ENCODE results near the gene RRAS2. TPM values are rescaled to one million over a fixed set of nuclear protein-coding genes. Genes with fewer than 3 reads are reported as not detected.
"Not testable (repeated sequence)": the region's sequence is repeated elsewhere in the genome, so short reads cannot be mapped to it uniquely, and the experiment has no call there.

RRAS2 gene
- total RNA-seq, 1 experiment from 2014 or later: 158 TPM

DNA sequence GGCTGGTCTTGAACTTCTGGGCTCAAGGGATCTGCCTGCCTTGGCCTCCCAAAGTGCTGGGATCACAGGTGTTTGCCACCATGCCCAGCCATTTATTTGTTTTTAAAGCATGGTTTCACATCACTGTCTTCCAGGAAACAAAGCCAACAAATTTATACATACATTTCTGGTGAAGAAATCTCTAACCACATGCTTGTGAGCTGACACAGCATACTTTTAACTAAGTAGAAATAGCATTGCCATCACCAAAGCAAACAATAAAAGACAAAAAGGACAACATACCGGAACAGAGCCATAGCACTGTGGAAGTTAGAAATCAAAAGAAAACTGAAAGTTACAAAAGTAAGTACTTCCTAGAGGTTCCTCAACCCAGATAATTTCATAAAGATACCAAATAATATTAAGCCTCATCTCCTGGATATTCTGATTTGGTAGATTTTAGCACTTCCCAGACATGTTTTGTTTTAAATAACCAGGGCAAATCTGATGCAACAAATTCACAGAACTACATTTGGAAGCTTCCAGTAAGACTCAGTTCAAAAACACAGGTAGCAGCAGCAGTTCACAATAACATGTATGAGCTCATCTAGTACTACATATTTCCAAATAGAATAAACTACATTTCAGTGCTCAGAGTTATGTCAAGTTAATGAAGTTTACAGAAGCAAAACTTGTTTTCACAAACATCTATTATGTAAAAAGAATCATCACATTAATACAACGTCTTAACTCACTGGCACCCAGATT lies 70.6 kb downstream of the RRAS2 start:
- peaks cover 2% of the 10 kb centered on the region; the same call in 1 of the 2 replicates for H3K79me2 ChIP-seq (ENCODE audit: insufficient read depth, low read length)
- H3K4me2 ChIP-seq (ENCODE audit: insufficient read depth, insufficient read length, low read length): no peak overlapping the region
- H3K4me1 ChIP-seq (ENCODE audit: insufficient read depth, low read length): no peaks in the 10 kb centered on the region
- H4K91ac ChIP-seq (ENCODE audit: insufficient read length, low read depth, low read length): no peak overlapping the region
- H3K56ac ChIP-seq (ENCODE audit: insufficient read length, low read depth, low read length): no peak overlapping the region
- H3K14ac ChIP-seq (ENCODE audit: insufficient read depth, low read length): no peak overlapping the region
- peak overlapping the region in 2 of 3 experiments; percentile 59 to 73; a peak in 1 of 7 replicates for H3K27ac Mint-ChIP-seq
- H3K23me2 ChIP-seq (ENCODE audit: insufficient read length, low read depth, low read length, poor library complexity, severe bottlenecking): no peaks in the 10 kb centered on the region
- no peak overlapping the region for H3K4ac ChIP-seq (ENCODE audit: low read depth, low read length)
- no CpG with 5 or more reads among the region's 2 CpGs for WGBS (ENCODE audit: extremely low coverage, insufficient read length, low lambda C conversion rate)
- H3K9ac ChIP-seq (ENCODE audit: extremely low read depth, insufficient read length, low read length): no peak overlapping the region
- H4K8ac ChIP-seq (replicated peaks; ENCODE audit: insufficient read length, low read depth, low read length): no peak overlapping the region
- no peak overlapping the region for H3K4me3 Mint-ChIP-seq
- no peak overlapping the region for H3T11ph ChIP-seq (ENCODE audit: low read length)
- no peaks in the 10 kb centered on the region for H3K27me3 Mint-ChIP-seq (ENCODE audit: low read depth)
- H3K27me3 ChIP-seq (ENCODE audit: insufficient read depth, low read length): no peaks in the 10 kb centered on the region
- no peak overlapping the region for H2BK20ac ChIP-seq (ENCODE audit: low read depth, low read length, poor library complexity, severe bottlenecking)
- H4K20me1 ChIP-seq (ENCODE audit: control insufficient read depth, insufficient read depth, insufficient read length): no peaks in the 10 kb centered on the region
- no peak overlapping the region for H3K18ac ChIP-seq (ENCODE audit: insufficient read length, low read depth, low read length)
- H2BK12ac ChIP-seq (ENCODE audit: insufficient read length, low read depth, low read length): no peak overlapping the region
- H3K36me3 Mint-ChIP-seq (ENCODE audit: insufficient read depth in 1 of 3, low read depth in 3 of 3): peaks cover 18 to 68% (median 65%) of the 10 kb centered on the region in 3 experiments; a peak in 6 of 7 replicates
- peaks cover 0 to 3% of the 10 kb centered on the region in 2 experiments; a peak in 1 of 4 replicates for H3K4me1 Mint-ChIP-seq
- H3K9me3 Mint-ChIP-seq: no peaks in the 10 kb centered on the region
- H3K27ac ChIP-seq (ENCODE audit: insufficient read length, low read depth, low read length): no peak overlapping the region
- TF ChIP-seq, protein P1, sequence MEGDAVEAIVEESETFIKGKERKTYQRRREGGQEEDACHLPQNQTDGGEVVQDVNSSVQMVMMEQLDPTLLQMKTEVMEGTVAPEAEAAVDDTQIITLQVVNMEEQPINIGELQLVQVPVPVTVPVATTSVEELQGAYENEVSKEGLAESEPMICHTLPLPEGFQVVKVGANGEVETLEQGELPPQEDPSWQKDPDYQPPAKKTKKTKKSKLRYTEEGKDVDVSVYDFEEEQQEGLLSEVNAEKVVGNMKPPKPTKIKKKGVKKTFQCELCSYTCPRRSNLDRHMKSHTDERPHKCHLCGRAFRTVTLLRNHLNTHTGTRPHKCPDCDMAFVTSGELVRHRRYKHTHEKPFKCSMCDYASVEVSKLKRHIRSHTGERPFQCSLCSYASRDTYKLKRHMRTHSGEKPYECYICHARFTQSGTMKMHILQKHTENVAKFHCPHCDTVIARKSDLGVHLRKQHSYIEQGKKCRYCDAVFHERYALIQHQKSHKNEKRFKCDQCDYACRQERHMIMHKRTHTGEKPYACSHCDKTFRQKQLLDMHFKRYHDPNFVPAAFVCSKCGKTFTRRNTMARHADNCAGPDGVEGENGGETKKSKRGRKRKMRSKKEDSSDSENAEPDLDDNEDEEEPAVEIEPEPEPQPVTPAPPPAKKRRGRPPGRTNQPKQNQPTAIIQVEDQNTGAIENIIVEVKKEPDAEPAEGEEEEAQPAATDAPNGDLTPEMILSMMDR (conservative IDR thresholded peaks at IDR 0.05): no peak
- H3K23ac ChIP-seq (ENCODE audit: insufficient read length, low read depth, low read length): no peak overlapping the region
- no peaks in the 10 kb centered on the region for H3K9me3 ChIP-seq (ENCODE audit: control insufficient read depth, low read depth, low read length)
- no peak overlapping the region for H2BK120ac ChIP-seq (ENCODE audit: low read depth, low read length, poor library complexity, severe bottlenecking)
- no peak overlapping the region for H4K5ac ChIP-seq (ENCODE audit: insufficient read length, low read depth, low read length)
- DNase-seq: no peak
- H2BK15ac ChIP-seq (ENCODE audit: low read depth, low read length): no peak overlapping the region
- H3K79me1 ChIP-seq (ENCODE audit: insufficient read depth, low read depth, low read length, poor library complexity, severe bottlenecking): no peaks in the 10 kb centered on the region
- H2AK5ac ChIP-seq (ENCODE audit: insufficient read length, low read length): no peak overlapping the region
- no peak overlapping the region for H2BK5ac ChIP-seq (ENCODE audit: insufficient read length, low read length)
- H2AFZ ChIP-seq (ENCODE audit: low read length): no peak overlapping the region

DNA sequence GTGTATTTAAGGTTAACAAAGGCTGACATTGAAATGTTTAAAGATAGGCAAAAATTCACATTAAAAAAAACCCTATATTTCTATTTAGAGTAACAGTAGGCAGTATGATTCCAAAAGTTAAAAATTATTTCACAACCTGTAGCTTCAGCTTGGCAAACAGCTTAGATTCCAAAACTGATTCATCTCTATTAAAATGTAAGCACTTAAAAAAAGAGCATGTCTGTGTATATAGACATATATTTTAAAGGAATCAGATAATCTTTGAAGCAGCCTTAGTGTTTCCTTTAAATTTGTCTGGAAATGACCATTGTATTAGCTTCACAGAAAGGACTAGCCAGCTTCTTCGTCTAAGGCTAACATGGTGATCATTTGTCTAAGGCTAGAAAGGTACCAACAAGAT lies 80.1 kb downstream of the RRAS2 start:
- H3K23ac ChIP-seq (ENCODE audit: insufficient read length, low read depth, low read length); H3K79me1 ChIP-seq (ENCODE audit: insufficient read depth, low read depth, low read length, poor library complexity, severe bottlenecking); H2BK15ac ChIP-seq (ENCODE audit: low read depth, low read length); H3K14ac ChIP-seq (ENCODE audit: insufficient read depth, low read length); H3K27ac Mint-ChIP-seq; DNase-seq; H2AK5ac ChIP-seq (ENCODE audit: insufficient read length, low read length); H3K4me1 ChIP-seq (ENCODE audit: insufficient read depth, low read length); H2BK120ac ChIP-seq (ENCODE audit: low read depth, low read length, poor library complexity, severe bottlenecking); H2BK5ac ChIP-seq (ENCODE audit: insufficient read length, low read length); H2AFZ ChIP-seq (ENCODE audit: low read length); H3K27me3 Mint-ChIP-seq (ENCODE audit: low read depth); H3K56ac ChIP-seq (ENCODE audit: insufficient read length, low read depth, low read length); H3K79me2 ChIP-seq (ENCODE audit: insufficient read depth, low read length); H2BK12ac ChIP-seq (ENCODE audit: insufficient read length, low read depth, low read length); H3K4me3 Mint-ChIP-seq; H3K4me1 Mint-ChIP-seq; H4K8ac ChIP-seq (replicated peaks; ENCODE audit: insufficient read length, low read depth, low read length); H3K27ac ChIP-seq (ENCODE audit: insufficient read length, low read depth, low read length); H4K20me1 ChIP-seq (ENCODE audit: control insufficient read depth, insufficient read depth, insufficient read length); H3K23me2 ChIP-seq (ENCODE audit: insufficient read length, low read depth, low read length, poor library complexity, severe bottlenecking); H3K9me3 ChIP-seq (ENCODE audit: control insufficient read depth, low read depth, low read length); H3K4me2 ChIP-seq (ENCODE audit: insufficient read depth, insufficient read length, low read length); H3T11ph ChIP-seq (ENCODE audit: low read length); H3K4ac ChIP-seq (ENCODE audit: low read depth, low read length); H2BK20ac ChIP-seq (ENCODE audit: low read depth, low read length, poor library complexity, severe bottlenecking); H4K5ac ChIP-seq (ENCODE audit: insufficient read length, low read depth, low read length); H4K91ac ChIP-seq (ENCODE audit: insufficient read length, low read depth, low read length); H3K9ac ChIP-seq (ENCODE audit: extremely low read depth, insufficient read length, low read length); H3K18ac ChIP-seq (ENCODE audit: insufficient read length, low read depth, low read length); H3K27me3 ChIP-seq (ENCODE audit: insufficient read depth, low read length): not testable (repeated sequence)
- Mint-ChIP-seq H3K9me3 (peaks cover 22 to 26% of the 10 kb centered on the region in 2 experiments), H3K36me3 (ENCODE audit: insufficient read depth in 1 of 3, low read depth in 3 of 3) (peaks cover 63 to 88% (median 78%) of the 10 kb centered on the region in 3 experiments)
- no CpG with 5 or more reads among the region's 1 CpG for WGBS (ENCODE audit: extremely low coverage, insufficient read length, low lambda C conversion rate)

All from H9 (cell line).